Body of pancreas (tissue), 4 donors: ENCODE results near the gene ACVR2B.

Source experiments
- POLR2A ChIP-seq, 3 donors: fragments of 450-650 bp; IDR thresholded peaks; one replicate each; pipeline ENCODE4 v1.6.1; 2016; ENCODE audit warnings: antibody characterized with exemption in 3 of 3, mild to moderate bottlenecking in 2 of 3
- TF ChIP-seq, protein P1 (sequence below), 7 experiments: fragments of 450-650 bp in 4 of 7; fragments of 200-600 bp in 3 of 7; sonication (generic) in 3 of 7; IDR thresholded peaks; one replicate each; pipeline ENCODE4 v1.5.1; 2016 to 2019; ENCODE audit warnings: antibody characterized with exemption in 7 of 7

GRCh38 chr3:38533285-38533976 lies 79.7 kb downstream of the ACVR2B start:
- TF ChIP-seq, protein P1, sequence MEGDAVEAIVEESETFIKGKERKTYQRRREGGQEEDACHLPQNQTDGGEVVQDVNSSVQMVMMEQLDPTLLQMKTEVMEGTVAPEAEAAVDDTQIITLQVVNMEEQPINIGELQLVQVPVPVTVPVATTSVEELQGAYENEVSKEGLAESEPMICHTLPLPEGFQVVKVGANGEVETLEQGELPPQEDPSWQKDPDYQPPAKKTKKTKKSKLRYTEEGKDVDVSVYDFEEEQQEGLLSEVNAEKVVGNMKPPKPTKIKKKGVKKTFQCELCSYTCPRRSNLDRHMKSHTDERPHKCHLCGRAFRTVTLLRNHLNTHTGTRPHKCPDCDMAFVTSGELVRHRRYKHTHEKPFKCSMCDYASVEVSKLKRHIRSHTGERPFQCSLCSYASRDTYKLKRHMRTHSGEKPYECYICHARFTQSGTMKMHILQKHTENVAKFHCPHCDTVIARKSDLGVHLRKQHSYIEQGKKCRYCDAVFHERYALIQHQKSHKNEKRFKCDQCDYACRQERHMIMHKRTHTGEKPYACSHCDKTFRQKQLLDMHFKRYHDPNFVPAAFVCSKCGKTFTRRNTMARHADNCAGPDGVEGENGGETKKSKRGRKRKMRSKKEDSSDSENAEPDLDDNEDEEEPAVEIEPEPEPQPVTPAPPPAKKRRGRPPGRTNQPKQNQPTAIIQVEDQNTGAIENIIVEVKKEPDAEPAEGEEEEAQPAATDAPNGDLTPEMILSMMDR (IDR thresholded peaks at IDR 0.05) = no peak
- TF ChIP-seq POLR2A (IDR thresholded peaks at IDR 0.05) = no peak
